Right lobe of liver (tissue), 4 donors: ENCODE results near the gene WDR53.

ENCODE experiments used
- POLR2A ChIP-seq: fragments of 450-650 bp; IDR thresholded peaks from one replicate; pipeline ENCODE4 v1.6.1; 2017; ENCODE audit warnings: antibody characterized with exemption, mild to moderate bottlenecking
- TF ChIP-seq, protein P1 (sequence below), 4 donors: fragments of 200-600 bp in 3 of 4; fragments of 450-650 bp in 1 of 4; IDR thresholded peaks; one replicate each; pipeline versions ENCODE4 v1.5.1 to v1.8.0; 2016 to 2022; ENCODE audit warnings: antibody characterized with exemption in 4 of 4, mild to moderate bottlenecking in 2 of 4
- donor health status: DM: no; HTN: no; CAD: no.
- donor health status: DM: no; HTN: no; CAD: no.
- donor health status: DM: no; HTN: yes; CAD: no.

DNA sequence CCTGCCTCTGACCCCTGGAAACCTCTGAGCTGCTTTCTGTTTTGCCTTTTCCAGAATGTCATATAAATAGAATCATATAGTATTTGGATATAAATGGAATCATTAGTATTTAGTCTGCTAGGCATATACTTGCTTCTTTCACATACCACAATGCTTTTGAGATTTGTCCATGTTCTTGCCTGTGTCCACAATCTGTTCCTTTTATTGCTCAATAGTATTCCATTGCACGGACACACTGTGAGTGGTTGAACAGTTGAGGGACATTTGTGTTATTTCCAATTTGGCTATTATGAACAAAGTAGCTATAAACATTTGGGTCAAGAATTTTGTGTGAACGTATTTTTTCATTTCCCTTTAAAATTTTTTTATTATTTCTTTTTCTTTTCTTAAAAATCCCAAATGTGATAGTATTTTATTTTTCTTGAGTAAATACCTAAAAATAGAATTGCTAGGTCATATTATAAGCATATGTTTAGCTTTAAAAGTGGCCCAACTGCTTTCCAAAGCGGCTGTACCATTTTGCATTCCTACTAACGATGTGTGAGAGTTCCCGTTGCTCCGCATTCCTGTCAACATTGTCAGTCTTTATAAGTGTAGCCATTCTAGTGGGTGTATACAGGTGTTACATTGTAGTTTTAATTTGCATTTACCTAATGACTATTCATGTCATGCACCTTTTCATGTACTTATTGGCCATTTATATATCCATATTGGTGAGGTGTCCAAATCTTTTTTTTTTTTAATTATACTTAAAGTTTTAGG lies 26.5 kb downstream of the WDR53 start:
- TF ChIP-seq, protein P1, sequence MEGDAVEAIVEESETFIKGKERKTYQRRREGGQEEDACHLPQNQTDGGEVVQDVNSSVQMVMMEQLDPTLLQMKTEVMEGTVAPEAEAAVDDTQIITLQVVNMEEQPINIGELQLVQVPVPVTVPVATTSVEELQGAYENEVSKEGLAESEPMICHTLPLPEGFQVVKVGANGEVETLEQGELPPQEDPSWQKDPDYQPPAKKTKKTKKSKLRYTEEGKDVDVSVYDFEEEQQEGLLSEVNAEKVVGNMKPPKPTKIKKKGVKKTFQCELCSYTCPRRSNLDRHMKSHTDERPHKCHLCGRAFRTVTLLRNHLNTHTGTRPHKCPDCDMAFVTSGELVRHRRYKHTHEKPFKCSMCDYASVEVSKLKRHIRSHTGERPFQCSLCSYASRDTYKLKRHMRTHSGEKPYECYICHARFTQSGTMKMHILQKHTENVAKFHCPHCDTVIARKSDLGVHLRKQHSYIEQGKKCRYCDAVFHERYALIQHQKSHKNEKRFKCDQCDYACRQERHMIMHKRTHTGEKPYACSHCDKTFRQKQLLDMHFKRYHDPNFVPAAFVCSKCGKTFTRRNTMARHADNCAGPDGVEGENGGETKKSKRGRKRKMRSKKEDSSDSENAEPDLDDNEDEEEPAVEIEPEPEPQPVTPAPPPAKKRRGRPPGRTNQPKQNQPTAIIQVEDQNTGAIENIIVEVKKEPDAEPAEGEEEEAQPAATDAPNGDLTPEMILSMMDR (IDR thresholded peaks at IDR 0.05) = no peak
- TF ChIP-seq POLR2A = no peak
